GM20431 (cell line): ENCODE measurements around the gene ZW10.
"Not testable (repeated sequence)": the region's sequence is repeated elsewhere in the genome, so short reads cannot be mapped to it uniquely, and the experiment has no call there.

Experiments
- in situ Hi-C: fragments of 300-500 bp; cut with MseI, MboI; formaldehyde crosslinking; loops from one replicate; pipeline ENCODE4 v1.15.0; 2020; ENCODE audit warnings: low sequenced_read_pairs; ENCODE audit not compliant: unreplicated experiment

ZW10 gene, protein sequence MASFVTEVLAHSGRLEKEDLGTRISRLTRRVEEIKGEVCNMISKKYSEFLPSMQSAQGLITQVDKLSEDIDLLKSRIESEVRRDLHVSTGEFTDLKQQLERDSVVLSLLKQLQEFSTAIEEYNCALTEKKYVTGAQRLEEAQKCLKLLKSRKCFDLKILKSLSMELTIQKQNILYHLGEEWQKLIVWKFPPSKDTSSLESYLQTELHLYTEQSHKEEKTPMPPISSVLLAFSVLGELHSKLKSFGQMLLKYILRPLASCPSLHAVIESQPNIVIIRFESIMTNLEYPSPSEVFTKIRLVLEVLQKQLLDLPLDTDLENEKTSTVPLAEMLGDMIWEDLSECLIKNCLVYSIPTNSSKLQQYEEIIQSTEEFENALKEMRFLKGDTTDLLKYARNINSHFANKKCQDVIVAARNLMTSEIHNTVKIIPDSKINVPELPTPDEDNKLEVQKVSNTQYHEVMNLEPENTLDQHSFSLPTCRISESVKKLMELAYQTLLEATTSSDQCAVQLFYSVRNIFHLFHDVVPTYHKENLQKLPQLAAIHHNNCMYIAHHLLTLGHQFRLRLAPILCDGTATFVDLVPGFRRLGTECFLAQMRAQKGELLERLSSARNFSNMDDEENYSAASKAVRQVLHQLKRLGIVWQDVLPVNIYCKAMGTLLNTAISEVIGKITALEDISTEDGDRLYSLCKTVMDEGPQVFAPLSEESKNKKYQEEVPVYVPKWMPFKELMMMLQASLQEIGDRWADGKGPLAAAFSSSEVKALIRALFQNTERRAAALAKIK

GRCh38 chr11:113773416-113774173 lies at the start of gene ZW10:
ZW10 (minus strand) TSS chr11:113773692; CDS start chr11:113773666, 26 bp downstream.
- in situ Hi-C loops: loop anchor here (25.0 kb wide), 1 partner anchor 461 kb away; the partner anchor contains the start of gene TTC12

DNA sequence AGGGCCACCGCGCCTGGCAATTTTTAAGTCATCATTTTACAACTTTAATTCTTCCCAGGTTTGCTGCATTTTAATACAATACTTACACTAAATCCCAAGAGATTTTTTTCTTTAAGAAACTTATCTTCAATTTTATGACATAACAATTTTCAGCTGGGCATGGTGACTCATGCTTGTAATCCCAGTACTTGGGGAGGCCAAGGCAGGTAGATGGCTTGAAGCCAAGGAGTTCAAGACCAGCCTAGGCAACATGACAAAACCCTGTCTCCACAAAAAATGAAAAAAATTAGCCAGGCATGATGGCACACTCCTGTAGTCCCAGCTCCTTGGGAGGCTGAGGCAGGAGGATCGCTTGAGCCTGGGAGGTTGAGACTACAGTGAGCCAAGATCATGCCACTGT lies 44.9 kb upstream of the ZW10 start:
- in situ Hi-C loops: no loop called here

DNA sequence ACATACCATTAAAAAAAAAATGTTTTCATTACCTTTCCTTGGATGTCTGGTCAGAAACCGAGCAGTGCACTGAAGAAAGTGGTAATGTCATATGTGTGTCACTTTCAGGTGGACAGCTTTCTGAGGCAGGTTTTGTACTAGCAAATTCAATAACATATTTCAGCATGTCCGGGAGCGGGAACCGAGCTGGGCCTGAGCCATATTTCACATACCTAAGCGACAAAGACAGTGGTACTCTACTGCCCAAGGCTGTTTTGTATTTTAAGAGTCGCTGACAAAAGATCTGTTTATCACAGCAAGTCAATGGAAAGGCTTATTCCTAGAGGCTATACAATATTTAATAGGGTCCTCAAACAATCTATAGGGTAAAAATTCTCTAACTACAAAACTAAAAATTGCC lies 44.1 kb upstream of the ZW10 start:
- in situ Hi-C loops: no loop called here

DNA sequence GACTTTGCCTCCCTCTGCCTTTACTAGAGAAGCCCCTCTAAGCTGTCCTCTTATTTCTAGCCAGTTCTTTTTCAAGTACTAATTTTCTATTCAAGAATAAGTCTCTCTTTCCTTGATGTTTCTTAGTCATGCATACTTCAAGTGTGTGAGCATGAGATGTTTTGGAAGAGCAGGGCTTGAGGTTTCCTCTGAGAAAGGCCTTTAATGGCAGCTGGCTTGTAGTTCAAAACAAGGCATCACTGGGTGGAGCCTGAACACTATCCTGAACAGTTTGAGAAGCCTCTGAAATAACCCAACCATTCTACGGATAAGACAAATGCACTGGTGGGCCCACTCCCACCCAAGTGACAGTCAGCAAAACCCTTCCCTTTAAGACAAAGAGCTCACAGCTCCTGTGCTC lies 43.7 kb upstream of the ZW10 start:
- in situ Hi-C loops: no loop called here

DNA sequence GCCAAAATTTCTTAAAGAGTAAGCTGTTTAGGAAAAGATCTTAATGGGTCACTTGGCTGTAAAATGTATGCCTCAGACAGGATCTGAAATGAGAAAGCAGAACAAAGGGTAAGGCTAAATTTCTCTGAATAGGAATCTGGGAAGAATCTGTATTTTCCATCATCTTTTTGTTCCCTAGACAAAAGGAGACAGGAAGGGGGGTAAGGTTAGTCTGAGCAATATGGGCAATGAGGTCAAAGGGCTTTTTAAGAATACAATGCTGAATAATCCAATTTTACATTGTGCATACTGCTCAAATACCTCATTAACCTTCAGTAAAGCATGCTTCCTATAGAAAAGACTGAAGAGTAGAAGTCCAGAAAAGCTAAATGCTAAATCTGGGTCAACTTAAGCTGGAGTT lies 40.7 kb upstream of the ZW10 start:
- in situ Hi-C loops: no loop called here

- in situ Hi-C loops: no loop called here
Measured at GRCh38 chr11:113808931-113809330, 35.4 kb upstream of the ZW10 start.

DNA sequence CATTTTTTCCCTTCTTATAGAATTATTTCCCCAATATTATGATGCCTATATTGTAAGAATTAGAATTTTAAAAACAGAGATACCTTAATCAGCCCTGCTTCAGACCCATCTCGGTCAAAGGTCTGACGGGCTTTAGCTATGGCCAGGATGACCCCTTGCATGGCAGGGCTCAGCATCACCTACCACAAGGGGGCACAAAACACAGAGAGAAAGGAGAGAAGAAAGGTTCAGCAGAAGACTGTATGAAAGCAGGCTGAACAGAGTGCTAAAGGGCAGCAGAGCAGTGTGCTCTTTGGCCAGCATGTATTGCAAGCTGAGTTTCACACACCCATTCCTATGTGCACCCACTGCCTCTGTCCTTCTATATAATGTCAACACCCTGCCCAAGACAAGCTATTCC lies 32.9 kb upstream of the ZW10 start:
- in situ Hi-C loops: no loop called here

- in situ Hi-C loops: no loop called here
Measured at GRCh38 chr11:113805640-113806039, 32.1 kb upstream of the ZW10 start.

- in situ Hi-C loops: no loop called here
Measured at GRCh38 chr11:113802621-113803020, 29.1 kb upstream of the ZW10 start.

GRCh38 chr11:113796663-113797259 lies 23.3 kb upstream of the ZW10 start:
- in situ Hi-C loops: no loop called here

DNA sequence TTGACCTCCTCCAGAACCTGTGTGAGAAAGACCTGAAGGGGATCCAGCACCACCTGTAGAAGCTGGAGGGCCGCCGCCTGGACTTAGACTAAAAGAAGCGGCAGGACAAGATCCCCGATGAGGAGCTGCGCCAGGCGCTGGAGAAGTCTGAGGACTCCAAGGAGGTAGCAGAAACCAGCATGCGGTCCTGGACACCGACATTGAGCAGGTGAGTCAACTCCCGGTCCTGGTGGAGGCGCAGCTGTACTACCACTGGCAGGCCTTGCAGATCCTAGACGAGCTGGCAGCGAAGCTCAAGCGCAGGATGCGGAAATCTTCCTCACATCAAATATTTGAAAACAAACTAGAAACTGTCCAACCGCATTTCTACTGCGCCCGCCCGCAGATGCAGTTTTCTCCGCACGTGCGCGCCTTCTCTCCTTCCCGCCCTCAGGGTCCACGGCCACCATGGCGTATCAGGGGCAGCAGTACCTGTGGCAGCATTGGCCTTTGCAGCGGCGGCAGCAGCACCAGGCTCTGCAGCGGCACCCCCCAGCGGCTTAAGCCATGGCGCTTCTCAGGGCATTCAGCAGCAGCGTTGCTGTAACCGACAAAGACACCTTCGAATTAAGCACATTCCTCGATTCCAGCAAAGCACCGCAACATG lies 16.3 kb upstream of the ZW10 start:
- in situ Hi-C loops: no loop called here

GRCh38 chr11:113789016-113789415 lies 15.5 kb upstream of the ZW10 start:
- in situ Hi-C loops: not testable (repeated sequence)

- in situ Hi-C loops: no loop called here
Measured at GRCh38 chr11:113782134-113782533, 8.6 kb upstream of the ZW10 start.

DNA sequence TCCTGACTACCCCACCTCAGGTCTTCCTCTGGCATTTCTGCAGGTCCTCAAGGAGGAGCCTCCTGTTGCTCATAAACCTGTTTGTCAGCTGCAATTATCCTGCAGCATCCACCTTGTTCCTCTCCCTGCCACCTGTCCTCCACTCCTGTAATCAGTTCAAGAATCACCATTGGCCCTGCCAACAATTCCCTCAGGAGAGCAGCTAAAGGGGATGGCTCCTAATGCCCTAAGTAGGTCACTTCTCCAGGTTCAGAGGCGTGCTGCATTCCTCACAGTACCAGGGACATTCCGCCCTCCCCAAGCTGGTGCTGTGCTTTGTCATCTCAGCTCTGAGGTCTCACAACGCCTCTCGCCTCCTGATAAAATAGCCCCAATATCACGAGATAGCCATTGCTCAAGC lies 8.2 kb upstream of the ZW10 start:
- in situ Hi-C loops: no loop called here

- in situ Hi-C loops: no loop called here
Measured at GRCh38 chr11:113779496-113779895, 6.0 kb upstream of the ZW10 start, which contains the start of gene CLDN25. CLDN25 (plus strand) TSS chr11:113779796; CDS start chr11:113779796, 0 bp downstream.

GRCh38 chr11:113778111-113778910 lies 4.8 kb upstream of the ZW10 start:
- in situ Hi-C loops: no loop called here

DNA sequence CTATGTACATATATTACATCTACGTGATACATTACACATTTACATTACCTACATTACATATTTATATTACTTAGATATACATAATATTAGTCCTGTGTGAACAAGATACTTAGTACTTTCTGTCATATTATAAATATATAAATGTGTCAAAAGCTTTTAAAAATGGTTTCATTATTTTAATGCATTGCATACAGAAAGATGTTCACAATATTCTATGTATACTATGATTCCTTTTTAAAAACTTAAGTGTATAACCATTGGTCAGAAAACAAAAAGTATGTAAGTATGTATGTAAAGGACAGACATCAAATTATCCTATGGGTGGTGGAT lies 647 bp upstream of the ZW10 start:
- in situ Hi-C loops: loop anchor here (25.0 kb wide), 1 partner anchor 462 kb away; the partner anchor contains the start of gene TTC12

DNA sequence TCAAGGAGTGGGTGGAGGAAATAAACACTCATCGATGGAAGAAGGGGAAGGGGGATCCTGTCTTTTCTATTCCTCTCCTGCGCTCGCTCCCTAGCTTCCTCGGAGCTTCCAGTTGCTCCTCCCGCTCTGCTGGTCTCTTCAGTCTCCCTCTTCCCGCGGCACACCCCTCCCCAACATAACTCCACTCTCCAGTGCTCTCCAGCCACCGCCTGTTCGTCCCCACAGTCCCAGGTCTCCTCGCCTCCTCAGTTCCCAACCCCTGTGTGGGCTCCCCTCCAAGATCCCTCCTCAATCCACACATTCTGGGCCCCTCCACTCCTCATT lies 438 bp downstream of the ZW10 start:
- in situ Hi-C loops: loop anchor here (25.0 kb wide), 1 partner anchor 461 kb away; the partner anchor contains the start of gene TTC12

DNA sequence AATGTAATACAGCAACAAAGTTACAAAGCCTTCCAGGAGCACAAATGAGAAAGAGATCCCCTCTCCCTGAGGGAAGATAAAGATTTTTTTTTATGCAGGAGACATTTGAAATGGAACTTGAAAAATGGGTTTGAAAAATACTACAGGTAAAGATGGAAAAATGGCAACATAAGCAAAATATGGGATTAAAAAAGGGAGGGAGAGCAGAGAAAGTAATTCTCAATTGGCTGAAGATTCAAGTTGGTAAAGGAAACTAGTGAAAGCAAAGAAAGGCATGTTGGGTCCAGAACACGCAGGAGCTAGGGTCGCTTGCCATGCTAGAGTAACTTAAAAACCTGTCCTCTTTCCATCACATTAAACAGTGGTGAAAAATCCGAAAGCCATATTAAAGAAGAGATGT lies 1.5 kb downstream of the ZW10 start:
- in situ Hi-C loops: loop anchor here (25.0 kb wide), 1 partner anchor 460 kb away; the partner anchor contains the start of gene TTC12
